Ishikawa (cell line): ENCODE measurements around the gene RBL2.

Experiments used
- CEBPB ChIP-seq: IDR thresholded peaks from 2 replicates; pipeline ENCODE4 v1.6.1; 2012
- FOXM1 ChIP-seq: IDR thresholded peaks from 2 replicates; pipeline ENCODE4 v1.6.1; 2012; ENCODE audit warnings: low read depth, borderline replicate concordance
- TAF1 ChIP-seq: IDR thresholded peaks from 2 replicates; pipeline ENCODE4 v1.6.1; 2012; ENCODE audit warnings: low read depth, mild to moderate bottlenecking

DNA sequence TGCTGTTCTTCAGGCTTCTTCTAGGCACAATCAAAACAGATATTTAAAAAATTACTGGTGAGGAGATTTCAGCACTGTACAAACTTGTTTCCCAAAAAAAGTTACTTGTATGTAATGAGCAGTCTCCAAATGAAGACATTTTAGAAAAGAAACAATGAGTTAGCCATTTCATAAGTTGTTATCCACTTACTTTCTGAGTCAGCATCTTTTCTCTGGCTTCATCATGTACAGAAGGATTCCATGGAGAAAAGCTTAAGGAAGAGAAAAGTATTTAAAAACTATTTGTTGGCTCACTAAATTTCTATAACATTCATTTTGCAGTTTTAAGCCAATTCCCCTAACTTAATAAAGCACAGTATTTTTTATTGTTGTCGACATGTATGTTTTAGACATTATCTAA lies 58.2 kb downstream of the RBL2 start:
- TF ChIP-seq FOXM1: no peak
- TF ChIP-seq CEBPB: no peak
- TF ChIP-seq TAF1: no peak
